Activated naive CD4-positive, alpha-beta T cell treated with Interleukin-2 at 50 U/mL for 16 hours (primary cell): ENCODE results near the gene SEPTIN10.
"Not testable (repeated sequence)": the region's sequence is repeated elsewhere in the genome, so short reads cannot be mapped to it uniquely, and the experiment has no call there.

Source experiments
- DNase-seq: peaks from one replicate; pipeline ENCODE4 v3.0.0-alpha.2; 2020

The SEPTIN10 gene

DNA sequence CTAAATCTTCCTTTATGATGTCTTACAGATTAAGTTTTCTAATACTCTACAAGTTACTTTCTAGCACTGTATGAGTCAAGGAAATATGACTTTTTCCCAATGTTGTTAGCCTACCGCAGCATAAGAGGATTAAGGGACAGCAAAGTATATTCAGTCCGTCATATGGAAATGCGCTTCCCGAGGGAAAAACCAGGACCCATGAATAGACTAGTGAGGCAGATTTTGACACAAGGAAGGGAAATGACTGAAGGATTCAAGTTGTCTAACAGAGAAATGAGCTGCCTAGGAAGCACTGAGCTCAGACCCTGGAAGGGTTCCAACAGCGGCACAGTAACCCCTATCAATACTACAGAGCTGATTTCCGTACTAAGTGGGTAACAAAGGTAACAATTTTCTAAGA is 12.0 kb downstream of the SEPTIN10 start:
- no peak for DNase-seq

DNA sequence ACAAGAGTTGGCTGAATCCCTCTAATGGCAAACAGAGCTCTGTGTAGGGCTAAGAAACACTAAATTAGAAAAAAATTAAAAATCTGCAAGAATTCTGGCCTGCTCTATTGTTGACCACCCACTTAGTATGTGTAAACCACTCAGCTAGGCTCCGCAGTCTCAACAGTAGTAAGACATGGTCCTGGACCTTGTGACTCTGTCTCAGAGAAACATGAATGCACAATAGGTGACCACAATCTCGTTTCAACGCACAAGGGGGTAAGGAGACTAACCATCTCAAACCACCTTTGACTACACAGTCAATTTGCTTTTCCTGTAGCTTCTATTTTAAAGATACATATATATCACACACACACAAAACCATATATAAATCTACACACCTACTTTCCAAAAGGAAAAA is 16.5 kb downstream of the SEPTIN10 start:
- DNase-seq: no peak

DNA sequence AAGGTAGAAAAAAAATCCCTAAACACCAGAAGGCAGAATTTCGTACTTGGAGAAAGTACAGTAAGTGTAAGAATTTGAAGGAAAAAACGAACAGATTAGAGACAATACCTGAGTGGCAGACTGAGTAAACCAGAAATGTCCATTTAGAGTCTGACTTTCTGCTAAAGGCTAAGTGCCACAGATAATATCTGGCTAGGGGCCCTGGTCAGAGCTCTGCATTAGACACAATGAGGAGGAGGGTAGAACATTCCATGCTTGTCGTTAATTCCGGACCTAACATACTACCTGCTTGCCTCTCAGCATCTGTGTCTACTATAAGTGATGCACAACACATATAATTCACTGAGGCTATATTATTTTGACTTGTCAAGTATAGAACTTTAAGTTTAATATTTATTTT is 18.1 kb downstream of the SEPTIN10 start:
- no peak for DNase-seq

DNA sequence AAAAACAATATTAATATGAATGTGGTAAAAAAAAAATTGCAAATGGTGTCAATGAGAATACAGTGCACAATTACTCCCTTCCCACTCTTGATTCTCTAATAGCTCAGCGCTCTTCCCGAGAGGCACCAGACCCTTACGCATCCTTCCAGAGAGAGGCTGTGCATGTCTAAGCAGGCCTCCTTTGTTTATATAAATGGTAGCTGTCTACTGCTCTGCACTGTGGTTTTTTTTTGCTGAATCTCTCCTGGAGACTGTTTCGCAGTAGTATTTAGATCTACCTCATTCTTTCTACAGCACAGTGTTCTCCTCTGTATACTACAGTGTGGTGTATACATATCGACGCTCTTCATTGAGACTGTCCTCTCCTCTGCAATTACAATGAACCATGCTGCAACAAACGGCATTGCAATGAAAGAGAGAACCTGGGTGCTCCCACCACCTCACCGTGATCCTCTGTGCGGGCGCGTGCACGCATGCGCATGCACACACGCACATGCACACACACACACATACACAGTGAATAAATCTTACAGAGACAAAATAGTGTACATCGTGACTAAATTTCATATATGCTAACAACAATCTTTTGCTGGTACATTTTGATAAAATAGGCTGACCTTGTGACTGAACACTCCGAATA is 19.4 kb downstream of the SEPTIN10 start:
- DNase-seq: no peak

DNA sequence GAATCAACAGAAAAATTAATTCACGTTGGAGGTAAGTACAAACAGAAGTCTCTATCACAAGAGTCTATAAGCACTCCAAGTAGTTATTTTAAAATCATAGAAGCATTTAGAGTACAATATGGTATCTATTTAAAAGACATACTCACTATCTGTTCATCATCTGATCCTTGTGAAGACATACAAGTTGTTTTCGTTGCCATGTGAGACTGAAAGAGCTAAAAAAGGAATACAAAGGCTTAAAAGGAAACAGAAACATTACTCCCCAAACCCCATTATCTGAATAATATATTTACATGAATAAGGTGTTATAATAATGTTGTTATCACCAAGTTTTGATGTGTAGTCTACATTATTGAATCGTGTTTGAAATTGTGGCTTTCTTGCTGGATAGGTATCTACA is 20.9 kb downstream of the SEPTIN10 start:
- no peak for DNase-seq

DNA sequence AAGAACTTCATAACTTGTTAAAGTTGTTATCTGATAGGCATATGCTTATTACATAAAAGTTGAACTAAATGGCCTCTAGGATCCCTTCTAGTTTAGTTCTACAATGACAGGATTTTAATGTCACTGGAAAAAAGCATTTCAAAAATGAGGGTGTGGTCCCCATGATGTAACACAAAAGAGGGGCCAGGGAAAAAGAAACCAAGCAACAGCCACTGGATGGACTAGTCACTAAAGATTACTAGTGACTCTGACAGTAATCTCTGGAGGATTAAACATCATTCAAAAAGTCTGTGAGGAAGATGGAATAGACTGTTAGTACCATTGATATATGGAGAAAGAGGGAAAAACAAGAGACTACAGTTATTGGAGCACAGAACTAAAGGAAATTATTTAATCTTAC is 22.6 kb downstream of the SEPTIN10 start:
- no peak for DNase-seq

DNA sequence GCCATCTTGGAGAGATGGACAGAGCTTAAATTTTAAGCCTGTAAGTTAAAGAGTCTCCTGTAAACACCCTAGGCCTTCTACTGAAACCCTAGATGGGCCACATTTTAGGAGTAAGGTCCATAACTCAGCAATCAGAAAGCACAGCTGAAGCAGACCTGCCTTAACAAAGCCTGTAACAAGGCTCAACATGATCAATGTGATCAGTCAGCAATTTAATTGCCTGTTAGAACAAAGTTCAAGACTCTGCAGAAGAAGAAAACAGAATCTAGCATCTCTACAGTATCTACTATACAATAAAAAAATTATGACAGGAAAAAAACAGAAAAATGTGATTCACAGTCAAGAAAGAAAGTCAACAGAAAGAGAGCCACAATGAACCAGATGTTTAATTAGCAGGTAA is 27.1 kb downstream of the SEPTIN10 start:
- DNase-seq: no peak

DNA sequence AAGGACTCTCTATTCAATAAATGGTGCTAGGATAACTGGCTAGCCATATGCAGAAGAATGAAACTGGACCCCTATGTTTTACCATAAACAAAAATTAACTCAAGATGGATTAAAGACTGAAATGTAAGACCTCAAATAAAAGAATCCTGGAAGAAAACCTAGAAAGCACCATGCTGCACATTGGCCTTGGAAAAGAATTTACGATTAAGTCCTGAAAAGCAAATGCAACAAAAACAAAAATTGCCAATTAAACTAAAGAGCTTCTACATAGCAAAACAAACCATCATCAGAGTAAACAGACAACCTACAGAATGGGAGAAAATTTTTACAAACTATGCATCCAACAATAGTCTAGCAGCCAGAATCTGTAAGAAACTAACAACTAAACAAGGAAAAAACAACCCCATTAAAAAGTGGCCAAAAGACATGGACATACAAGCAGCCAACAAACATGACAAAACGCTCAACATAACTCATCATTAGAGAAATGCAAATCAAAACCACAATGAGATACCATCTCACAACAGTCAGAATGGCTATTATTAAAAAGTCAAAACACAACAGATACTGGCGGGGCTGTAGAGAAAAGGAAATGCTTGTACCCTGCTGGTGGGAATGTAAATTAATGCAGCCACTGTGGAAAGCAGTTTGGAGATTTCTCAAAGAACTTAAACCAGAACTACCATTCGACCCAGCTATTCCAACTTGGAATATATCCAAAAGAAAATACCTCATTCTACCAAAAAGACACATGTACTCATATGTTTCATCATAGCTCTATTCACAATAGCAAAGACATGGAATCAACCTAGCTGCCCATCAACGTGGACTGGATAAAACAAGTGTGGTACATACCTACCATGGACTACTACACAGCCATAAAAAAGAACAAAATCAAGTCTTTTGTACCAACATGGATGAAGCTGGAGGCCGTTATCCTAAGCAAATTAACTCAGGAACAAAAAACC is 30.6 kb downstream of the SEPTIN10 start:
- DNase-seq: no peak

DNA sequence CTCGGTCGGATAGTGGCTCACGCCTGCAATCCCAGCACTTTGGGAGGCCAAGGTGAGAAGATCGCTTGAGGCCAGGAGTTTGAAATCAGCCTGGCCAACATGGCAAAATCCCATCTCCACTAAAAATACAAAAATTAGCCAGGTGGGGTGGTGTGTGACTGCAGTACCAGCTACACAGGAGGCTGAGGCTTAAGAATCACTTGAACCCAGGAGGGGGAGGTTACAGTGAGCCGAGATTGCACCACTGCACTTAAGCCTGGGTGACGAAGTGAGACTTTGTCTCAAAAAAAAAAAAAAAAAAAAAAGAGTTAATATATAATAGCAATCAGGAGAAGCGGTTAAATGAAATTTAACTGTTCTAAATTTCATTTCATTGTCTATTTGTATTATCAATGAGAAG is 36.1 kb downstream of the SEPTIN10 start:
- not testable (repeated sequence) for DNase-seq

DNA sequence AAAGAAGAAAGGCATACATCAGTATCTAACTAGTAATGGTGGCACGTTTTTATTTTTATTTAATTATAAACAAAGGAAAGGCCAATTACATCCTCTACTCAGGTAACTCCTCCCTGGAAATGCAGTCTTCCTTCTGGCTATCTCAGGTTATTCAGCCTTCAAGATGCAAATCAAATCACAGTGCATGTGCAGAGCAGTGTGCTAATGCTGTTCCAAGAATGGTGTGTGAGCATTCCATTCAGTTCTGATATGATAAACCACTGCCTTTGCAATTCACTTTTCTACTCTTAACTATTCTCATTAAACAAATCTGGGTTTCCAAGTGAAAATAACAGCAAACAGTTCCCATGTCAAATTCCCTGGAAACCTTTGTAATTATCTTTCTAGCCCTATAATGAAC is 38.4 kb downstream of the SEPTIN10 start:
- no peak for DNase-seq

DNA sequence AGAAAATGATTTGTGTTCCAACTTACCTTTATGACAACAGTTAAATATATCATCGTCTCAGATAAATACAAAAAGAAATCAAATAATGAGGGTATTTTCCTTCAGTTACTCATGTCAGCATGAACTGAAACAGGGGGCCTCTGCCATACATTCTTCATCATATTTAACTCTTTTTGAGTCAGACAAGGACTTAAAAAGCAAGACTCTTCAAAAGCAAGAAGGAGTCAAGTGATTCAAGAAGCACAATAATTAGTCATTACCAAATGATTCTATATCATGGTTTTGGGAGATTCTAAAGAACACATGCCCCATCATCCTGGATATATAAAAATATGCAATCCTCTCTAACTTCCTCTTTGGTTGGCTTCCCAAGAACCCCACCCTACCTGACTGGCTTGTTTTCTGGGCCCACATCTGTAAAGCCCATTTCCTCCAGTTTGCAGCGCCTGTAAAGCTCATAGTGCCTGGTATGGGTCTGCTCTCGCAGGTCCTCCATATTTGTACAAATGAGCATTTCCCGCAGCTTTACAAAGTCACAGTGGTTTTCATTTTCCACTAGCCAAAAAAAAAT is 49.7 kb downstream of the SEPTIN10 start:
- no peak for DNase-seq

DNA sequence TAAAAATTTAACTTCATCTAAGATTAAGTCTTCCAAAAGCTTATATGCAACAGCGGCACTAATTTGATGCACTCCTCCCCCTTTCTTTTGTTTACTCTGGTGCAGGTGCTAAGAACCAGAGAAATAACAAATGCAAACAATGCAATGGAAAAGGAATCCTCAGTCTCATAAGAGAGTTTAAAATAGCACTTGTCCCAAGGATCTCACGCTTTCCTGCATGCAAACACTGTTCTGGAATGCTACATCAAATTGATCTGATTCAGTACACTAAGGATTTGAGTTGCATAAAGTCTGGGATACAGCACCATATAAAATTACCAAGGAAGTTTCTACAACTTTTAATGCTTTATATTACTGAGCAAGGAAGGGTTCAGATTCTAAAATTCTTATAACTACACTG is 50.5 kb downstream of the SEPTIN10 start:
- no peak for DNase-seq

DNA sequence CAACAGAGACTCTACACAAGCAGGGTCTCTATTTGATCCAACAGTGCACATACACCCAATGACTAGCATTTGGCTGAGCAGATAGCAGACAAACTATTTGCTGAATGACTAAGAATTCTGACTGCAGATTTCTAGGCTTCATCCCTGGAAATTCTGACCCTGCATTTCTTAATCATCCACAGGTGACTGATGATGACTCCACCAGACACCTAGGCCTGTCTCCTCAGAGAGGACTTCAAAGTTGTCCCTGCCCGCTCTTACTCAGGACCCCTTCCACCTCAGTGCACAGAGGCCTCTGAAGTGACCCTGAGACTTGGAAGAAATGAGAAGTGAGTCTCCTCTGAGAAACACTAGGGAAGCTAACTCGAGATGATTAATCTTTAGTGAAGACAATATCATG is 51.3 kb downstream of the SEPTIN10 start:
- no peak for DNase-seq

DNA sequence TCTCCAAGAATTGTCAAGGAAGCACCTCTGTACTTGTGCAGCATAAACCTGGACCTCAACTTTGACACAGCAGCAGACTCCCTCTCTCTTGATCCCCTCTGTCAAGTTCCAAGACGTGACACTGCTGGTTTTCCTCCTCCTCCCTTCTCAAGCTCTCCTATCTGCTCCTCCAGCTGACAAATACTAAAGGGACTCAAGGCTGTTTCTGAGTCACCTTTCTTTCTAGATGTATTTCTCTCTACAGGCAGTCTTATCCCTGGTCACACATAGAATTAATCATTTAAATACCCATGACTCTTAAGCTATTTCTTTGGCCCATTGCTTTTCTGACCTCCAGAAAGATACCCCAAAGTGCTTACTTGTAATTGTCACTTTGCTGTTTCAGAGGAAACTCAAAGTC is 53.5 kb downstream of the SEPTIN10 start:
- no peak for DNase-seq

DNA sequence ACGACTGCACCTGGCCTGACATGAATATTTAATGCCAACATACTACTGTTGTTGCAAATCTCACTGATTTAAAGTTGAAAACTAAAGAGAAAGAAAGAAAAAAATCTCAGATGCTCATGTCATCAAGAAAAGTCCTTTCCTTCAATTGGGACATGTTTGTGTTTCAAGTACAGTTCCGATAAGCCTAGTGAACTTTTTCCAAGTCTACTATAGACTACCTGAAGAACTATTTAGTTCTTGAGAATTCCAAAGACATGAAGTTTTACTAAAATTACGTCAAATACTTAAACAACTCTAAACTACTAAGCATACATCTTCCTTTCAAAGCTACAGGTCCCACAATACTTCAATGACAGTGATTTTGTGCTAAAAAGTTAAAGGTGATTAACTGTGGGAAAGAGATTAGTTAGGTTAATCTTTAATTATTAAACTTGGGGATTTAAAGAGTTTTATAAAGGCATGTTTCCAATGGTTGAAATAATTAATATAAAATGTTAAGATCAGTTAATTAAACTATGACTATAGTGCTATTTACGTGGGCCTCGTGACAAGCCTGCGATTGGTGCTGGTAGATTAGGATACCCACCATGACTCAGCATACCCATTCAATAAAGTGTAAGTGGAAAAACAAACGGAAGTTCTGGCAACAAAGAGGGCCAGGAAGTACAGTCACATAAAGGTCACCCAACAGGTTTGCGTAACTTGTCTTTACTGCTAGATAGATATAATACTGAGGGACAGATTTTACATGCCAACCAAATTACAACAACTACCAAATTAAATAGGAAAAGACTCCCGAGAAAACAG is 55.5 kb downstream of the SEPTIN10 start:
- no peak for DNase-seq

DNA sequence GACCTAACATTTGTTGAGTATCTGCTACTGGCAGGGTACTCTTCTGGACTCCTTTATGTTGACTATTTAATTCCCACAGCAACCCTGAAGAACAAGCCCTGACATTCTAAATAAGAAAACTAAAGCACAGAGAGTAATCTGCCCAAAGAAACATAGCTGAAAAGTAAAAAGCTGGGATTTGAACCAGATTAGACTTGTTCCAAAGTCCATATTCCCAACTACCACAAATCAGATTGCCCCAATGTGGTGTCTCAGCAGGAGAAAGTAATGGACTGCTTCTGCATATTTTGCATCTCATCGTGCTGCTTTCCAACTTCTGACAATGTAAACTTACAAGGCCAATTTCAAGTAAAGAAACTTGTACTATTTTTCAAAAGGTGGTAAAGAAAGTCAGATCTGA is 56.5 kb downstream of the SEPTIN10 start:
- DNase-seq: no peak

DNA sequence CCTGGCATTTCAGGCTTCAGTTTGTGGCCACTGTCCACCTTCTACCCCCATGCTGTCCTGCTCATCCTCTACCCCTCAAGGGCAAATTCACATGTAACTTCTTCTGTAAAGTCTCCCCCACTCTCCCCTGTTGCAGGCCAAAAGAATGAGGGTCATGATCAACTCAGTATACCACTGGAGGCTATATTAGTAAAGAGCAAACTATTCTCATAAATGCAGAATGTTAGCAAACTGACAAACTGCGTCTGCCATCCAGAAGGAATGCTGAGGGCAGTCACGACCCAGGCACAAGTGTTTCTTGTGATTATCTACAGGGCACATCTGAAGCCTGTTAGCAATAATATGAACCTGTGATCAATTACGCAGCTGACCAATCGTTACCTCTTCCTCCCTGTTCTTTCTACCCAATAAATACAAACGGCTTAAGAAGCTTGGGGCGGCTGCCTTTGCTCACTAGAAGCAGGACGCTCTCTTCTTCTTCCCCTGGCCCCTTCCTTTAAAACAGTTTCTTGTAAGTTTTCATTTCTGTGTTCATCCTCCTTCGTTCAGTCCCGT is 58.3 kb downstream of the SEPTIN10 start:
- no peak for DNase-seq

DNA sequence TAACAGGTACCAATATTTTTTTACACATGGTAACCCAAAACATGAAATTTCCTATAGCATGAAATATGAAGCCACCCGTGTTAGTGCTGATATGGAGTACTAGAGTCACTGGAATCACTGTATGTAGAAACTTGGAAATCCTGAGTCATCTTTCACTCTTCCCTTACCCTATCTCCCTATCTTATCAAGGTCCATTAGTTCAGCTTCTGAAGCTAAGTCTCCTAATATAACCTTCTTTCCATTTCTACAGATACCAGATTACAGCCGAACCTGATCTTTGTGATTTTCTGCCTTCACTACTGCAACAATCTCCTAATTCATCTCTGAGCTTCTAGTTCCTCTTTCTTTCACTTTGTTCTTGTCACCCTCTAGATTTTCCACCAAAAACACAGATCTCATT is 59.0 kb downstream of the SEPTIN10 start:
- no peak for DNase-seq

DNA sequence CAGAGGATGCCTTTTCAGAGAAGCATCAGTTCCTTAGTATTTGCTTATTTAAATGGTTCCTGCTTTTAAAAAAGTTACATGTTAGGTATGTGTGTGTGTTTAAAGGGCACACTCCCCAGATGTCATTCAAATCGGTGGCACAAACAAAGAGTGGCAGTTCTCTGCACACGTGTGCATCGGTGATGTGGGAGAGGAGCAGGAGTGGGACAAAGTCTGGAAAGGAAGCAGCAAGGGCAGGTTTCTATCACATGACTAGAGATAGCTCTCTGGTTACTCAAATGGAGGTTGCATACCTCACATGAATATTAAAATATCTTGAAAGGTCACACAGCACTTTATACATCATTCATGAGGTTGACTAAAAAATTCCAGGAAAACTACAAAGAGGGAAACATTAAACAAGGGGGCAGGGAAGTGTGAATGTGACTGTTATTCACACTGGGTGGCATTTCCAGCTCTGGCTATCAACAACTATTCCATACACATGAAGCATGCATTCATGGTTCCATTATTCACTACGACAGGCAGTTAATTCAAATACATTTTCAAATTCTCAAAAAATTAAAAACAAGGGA is 64.7 kb downstream of the SEPTIN10 start:
- no peak for DNase-seq

DNA sequence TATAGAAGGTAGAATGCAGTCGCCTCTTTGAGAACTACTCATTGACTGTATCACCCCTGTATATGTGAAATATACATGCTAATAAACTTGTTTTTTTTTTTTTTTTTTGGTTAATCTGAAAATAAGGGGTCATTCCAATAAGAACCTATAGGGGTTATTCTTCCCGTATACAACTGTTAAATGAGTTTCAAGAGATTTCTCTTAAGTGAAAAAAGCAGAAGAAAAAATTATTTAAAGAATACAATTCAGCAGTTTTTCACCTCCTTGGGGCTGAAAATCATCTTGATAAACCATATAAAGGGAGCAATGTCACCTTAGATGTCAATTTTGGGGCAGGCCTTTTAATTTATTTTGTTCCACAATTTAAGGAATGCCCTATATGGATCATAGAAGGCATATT is 66.5 kb downstream of the SEPTIN10 start:
- DNase-seq: no peak

DNA sequence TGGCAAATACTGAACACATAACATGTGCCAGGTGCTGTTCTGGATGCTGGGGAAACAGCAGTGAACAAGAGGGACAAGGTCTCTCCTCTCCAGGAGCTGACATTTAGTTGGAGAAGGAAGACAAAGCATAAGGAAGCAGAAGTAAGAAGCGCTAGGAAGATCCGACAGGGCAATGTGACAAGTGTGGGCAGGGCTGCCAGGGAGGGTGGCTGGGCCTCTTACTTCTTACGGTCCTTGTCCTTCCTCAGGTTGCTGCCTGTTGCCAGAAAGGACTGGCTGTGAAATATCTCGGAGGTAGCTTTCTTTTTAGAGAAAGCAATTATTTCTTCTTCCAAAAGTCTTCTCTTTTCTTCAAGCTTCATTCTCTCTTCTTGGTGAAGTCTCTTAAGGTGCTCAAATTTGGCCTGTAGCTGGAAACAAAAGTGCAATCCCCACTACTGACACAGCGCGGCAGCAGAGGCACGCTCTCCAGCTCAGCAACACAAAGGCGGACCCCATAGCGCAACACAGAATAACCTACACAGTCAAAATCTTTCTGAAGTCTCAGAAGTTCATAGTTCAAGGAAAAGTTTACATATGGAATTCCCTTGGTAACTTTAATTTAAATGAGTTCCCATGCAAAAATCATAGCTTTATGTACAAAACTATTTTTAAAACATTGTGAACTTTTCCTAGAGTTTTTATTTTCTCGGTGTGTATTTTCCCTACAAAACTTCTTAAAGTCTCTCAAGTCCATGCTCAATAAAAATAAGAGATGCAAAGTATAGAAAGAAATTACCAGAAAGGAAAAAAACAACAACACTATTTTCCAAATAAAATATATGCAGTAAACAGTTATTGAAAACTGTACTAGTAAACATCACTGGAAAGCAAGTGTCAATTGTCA is 67.7 kb downstream of the SEPTIN10 start:
- peak; percentile 52 for DNase-seq
